Prostate gland (tissue), 2 donors: ENCODE results near the gene ANAPC4.

Source experiments
- POLR2A ChIP-seq: fragments of 450-650 bp; IDR thresholded peaks from one replicate; pipeline ENCODE4 v1.6.1; 2016; ENCODE audit warnings: antibody characterized with exemption, mild to moderate bottlenecking
- POLR2AphosphoS5 ChIP-seq: sonication (generic); formaldehyde crosslinking; IDR thresholded peaks from one replicate; pipeline ENCODE4 v1.6.1; 2017; ENCODE audit warnings: antibody characterized with exemption
- TF ChIP-seq, protein P1 (sequence below), 4 experiments: fragments of 200-600 bp in 2 of 4; fragments of 450-650 bp in 2 of 4; sonication (generic) in 2 of 4; IDR thresholded peaks; 1 replicate in 3 of 4; 2 replicates in 1 of 4; pipeline ENCODE4 v1.5.1; 2016 to 2019; ENCODE audit warnings: antibody characterized with exemption in 4 of 4, mild to moderate bottlenecking in 2 of 4, moderate library complexity in 2 of 4

GRCh38 chr4:25330335-25330734 is 46.7 kb upstream of the ANAPC4 start:
- TF ChIP-seq POLR2AphosphoS5 (no peak), POLR2A (no peak)
- TF ChIP-seq, protein P1, sequence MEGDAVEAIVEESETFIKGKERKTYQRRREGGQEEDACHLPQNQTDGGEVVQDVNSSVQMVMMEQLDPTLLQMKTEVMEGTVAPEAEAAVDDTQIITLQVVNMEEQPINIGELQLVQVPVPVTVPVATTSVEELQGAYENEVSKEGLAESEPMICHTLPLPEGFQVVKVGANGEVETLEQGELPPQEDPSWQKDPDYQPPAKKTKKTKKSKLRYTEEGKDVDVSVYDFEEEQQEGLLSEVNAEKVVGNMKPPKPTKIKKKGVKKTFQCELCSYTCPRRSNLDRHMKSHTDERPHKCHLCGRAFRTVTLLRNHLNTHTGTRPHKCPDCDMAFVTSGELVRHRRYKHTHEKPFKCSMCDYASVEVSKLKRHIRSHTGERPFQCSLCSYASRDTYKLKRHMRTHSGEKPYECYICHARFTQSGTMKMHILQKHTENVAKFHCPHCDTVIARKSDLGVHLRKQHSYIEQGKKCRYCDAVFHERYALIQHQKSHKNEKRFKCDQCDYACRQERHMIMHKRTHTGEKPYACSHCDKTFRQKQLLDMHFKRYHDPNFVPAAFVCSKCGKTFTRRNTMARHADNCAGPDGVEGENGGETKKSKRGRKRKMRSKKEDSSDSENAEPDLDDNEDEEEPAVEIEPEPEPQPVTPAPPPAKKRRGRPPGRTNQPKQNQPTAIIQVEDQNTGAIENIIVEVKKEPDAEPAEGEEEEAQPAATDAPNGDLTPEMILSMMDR (IDR thresholded peaks at IDR 0.05) = no peak
